Erythroblast (primary cell): ENCODE results near the gene HLA-DQB1.
"Not testable (repeated sequence)": the region's sequence is repeated elsewhere in the genome, so short reads cannot be mapped to it uniquely, and the experiment has no call there.

Source experiments
- DNase-seq, 2 experiments: peaks; one replicate each; lab custom pipeline; 2025; lab: John Stamatoyannopoulos, UW
- GATA1 ChIP-seq: IDR thresholded peaks from 2 replicates; pipeline ENCODE4 v1.6.1; 2011; ENCODE audit warnings: low read depth, mild to moderate bottlenecking, control low read depth, low read length, moderate library complexity
- POLR2A ChIP-seq: IDR thresholded peaks from 2 replicates; pipeline ENCODE4 v1.6.1; 2011; ENCODE audit warnings: mild to moderate bottlenecking, low read length

Gene HLA-DQB1

GRCh38 chr6:32666420-32667300 is at the start of gene HLA-DQB1:
Gene HLA-DQB1 (minus strand): TSS chr6:32666657. CDS start chr6:32666607, 50 bp downstream.
- DNase-seq = peak; percentile 10 to 37
- no peak for TF ChIP-seq POLR2A

GRCh38 chr6:32713241-32713640 is 46.8 kb upstream of the HLA-DQB1 start:
- DNase-seq = no peak
- TF ChIP-seq POLR2A = no peak
- no peak for TF ChIP-seq GATA1

- TF ChIP-seq GATA1 (no peak), POLR2A (no peak)
- DNase-seq = no peak
Measured at GRCh38 chr6:32709625-32710024, 43.2 kb upstream of the HLA-DQB1 start.

- not testable (repeated sequence) for DNase-seq
Measured at GRCh38 chr6:32705164-32705563, 38.7 kb upstream of the HLA-DQB1 start.

GRCh38 chr6:32703347-32703746 is 36.9 kb upstream of the HLA-DQB1 start:
- DNase-seq = no peak
- TF ChIP-seq POLR2A (no peak), GATA1 (no peak)

GRCh38 chr6:32700391-32701040 is 34.1 kb upstream of the HLA-DQB1 start:
- TF ChIP-seq GATA1 (no peak), POLR2A (no peak)
- peak; percentile 27 to 68 for DNase-seq

- DNase-seq = no peak
- TF ChIP-seq GATA1 (no peak), POLR2A (no peak)
Measured at GRCh38 chr6:32697031-32697430, 30.6 kb upstream of the HLA-DQB1 start.

- DNase-seq = peak in 1 of 2 experiments; percentile 7
- TF ChIP-seq GATA1 = no peak
Measured at GRCh38 chr6:32692019-32692418, 25.6 kb upstream of the HLA-DQB1 start.

- TF ChIP-seq POLR2A = no peak
- no peak for TF ChIP-seq GATA1
- DNase-seq = no peak
Measured at GRCh38 chr6:32689531-32690501, 23.4 kb upstream of the HLA-DQB1 start.

- no peak for TF ChIP-seq GATA1
- no peak for TF ChIP-seq POLR2A
- DNase-seq = no peak
Measured at GRCh38 chr6:32685603-32686002, 19.1 kb upstream of the HLA-DQB1 start.

- DNase-seq = no peak
- TF ChIP-seq POLR2A (no peak), GATA1 (no peak)
Measured at GRCh38 chr6:32684246-32684645, 17.8 kb upstream of the HLA-DQB1 start.

GRCh38 chr6:32680055-32680454 is 13.6 kb upstream of the HLA-DQB1 start:
- no peak for DNase-seq
- TF ChIP-seq GATA1 = no peak
- TF ChIP-seq POLR2A = no peak

GRCh38 chr6:32679492-32679891 is 13.0 kb upstream of the HLA-DQB1 start:
- no peak for DNase-seq
- TF ChIP-seq POLR2A (no peak), GATA1 (no peak)

GRCh38 chr6:32674123-32674522 is 7.7 kb upstream of the HLA-DQB1 start:
- not testable (repeated sequence) for DNase-seq

GRCh38 chr6:32671908-32672307 is 5.5 kb upstream of the HLA-DQB1 start:
- DNase-seq = not testable (repeated sequence)
